Measurements from ENCODE around the gene CANX.

CANX gene

GRCh38 chr5:179729303-179729702 is 30.5 kb downstream of the CANX start:
- H3K27ac ChIP-seq: no peak overlapping the region
- TF ChIP-seq CTCF (conservative IDR thresholded peaks at IDR 0.05): no peak
- no peak for TF ChIP-seq ZFX (IDR thresholded peaks at IDR 0.05)

- H3K27ac ChIP-seq: no peak overlapping the region
- TF ChIP-seq CTCF (conservative IDR thresholded peaks at IDR 0.05) (no peak), ZFX (IDR thresholded peaks at IDR 0.05) (no peak)
These were observed 31.0 kb downstream of the CANX start for GRCh38 chr5:179729727-179730126.

- H3K27ac ChIP-seq: no peak overlapping the region
- TF ChIP-seq CTCF (conservative IDR thresholded peaks at IDR 0.05) (no peak), ZFX (IDR thresholded peaks at IDR 0.05) (no peak)
These were observed 31.6 kb downstream of the CANX start for GRCh38 chr5:179730356-179730755.

- no peak overlapping the region for H3K27ac ChIP-seq
- TF ChIP-seq CTCF (conservative IDR thresholded peaks at IDR 0.05): no peak
- no peak for TF ChIP-seq ZFX (IDR thresholded peaks at IDR 0.05)
These were observed 32.1 kb downstream of the CANX start for GRCh38 chr5:179730852-179731251.

GRCh38 chr5:179731791-179732411 is 33.1 kb downstream of the CANX start:
- peak overlapping the region; percentile 88 for H3K27ac ChIP-seq
- TF ChIP-seq ZFX (IDR thresholded peaks at IDR 0.05) (no peak), CTCF (conservative IDR thresholded peaks at IDR 0.05) (no peak)

GRCh38 chr5:179732412-179732917 is 33.7 kb downstream of the CANX start, which contains the start of gene MAML1:
MAML1 (plus strand) TSS chr5:179732822; CDS start chr5:179733113, 291 bp downstream.
- H3K27ac ChIP-seq: peak within 1 kb of the TSS; percentile 88
- TF ChIP-seq CTCF (conservative IDR thresholded peaks at IDR 0.05): no peak
- TF ChIP-seq ZFX (IDR thresholded peaks at IDR 0.05): no peak

- TF ChIP-seq CTCF (conservative IDR thresholded peaks at IDR 0.05): no peak
- TF ChIP-seq ZFX (IDR thresholded peaks at IDR 0.05): peak; percentile 97
- peak overlapping the region; percentile 88 for H3K27ac ChIP-seq
These were observed 34.4 kb downstream of the CANX start for GRCh38 chr5:179732918-179733771.
